Adrenal gland (tissue), 12 donors: Measurements from ENCODE around the gene TUBGCP6. TPM values are rescaled to one million over a fixed set of nuclear protein-coding genes. Genes with fewer than 3 reads are reported as not detected.
A peak's percentile ranks its signal among the peaks of the same experiment; 100 is the strongest.

ENCODE experiments used
- DNase-seq, 7 donors: peaks; one replicate each; pipeline ENCODE4 v3.0.0-alpha.2; 2019 to 2020
- H3K27ac ChIP-seq, 5 donors: fragments of 200-600 bp; sonication (generic) in 4 of 5; 1 replicate in 3 of 5; 2 replicates in 2 of 5; pipeline versions ENCODE4 v1.5.1 to v1.8.0; 2016 to 2020; ENCODE audit warnings: mild to moderate bottlenecking in 1 of 5
- H3K27me3 ChIP-seq: fragments of 200-600 bp; 2 replicates; pipeline ENCODE4 v1.8.0; 2021
- H3K36me3 ChIP-seq, 2 donors: fragments of 200-600 bp; replicated peaks in 1 of 2; 1 replicate in 1 of 2; 2 replicates in 1 of 2; pipeline versions ENCODE4 v1.5.1 to v1.8.0; 2018 to 2022
- H3K4me1 ChIP-seq, 2 donors: fragments of 200-600 bp; replicated peaks in 1 of 2; 1 replicate in 1 of 2; 2 replicates in 1 of 2; pipeline versions ENCODE4 v1.5.1 to v1.8.0; 2018 to 2021
- H3K4me3 ChIP-seq, 4 donors: fragments of 200-600 bp; sonication (generic) in 3 of 4; one replicate each; pipeline ENCODE4 v1.5.1; 2016 to 2018
- H3K9me3 ChIP-seq, 3 donors: fragments of 200-600 bp; sonication (generic) in 1 of 3; replicated peaks in 1 of 3; 1 replicate in 2 of 3; 2 replicates in 1 of 3; pipeline versions ENCODE4 v1.5.1 to v1.8.0; 2016 to 2021
- CTCF ChIP-seq, 6 experiments: fragments of 450-650 bp in 4 of 6; fragments of 200-600 bp in 2 of 6; sonication (generic) in 1 of 6; IDR thresholded peaks; 1 replicate in 5 of 6; 2 replicates in 1 of 6; pipeline versions ENCODE4 v1.5.1 to v1.8.0; 2016 to 2021; ENCODE audit warnings: antibody characterized with exemption in 6 of 6, mild to moderate bottlenecking in 2 of 6, moderate library complexity in 1 of 6
- POLR2A ChIP-seq, 2 donors: fragments of 450-650 bp; IDR thresholded peaks; one replicate each; pipeline ENCODE4 v1.6.1; 2017; ENCODE audit warnings: antibody characterized with exemption in 2 of 2, mild to moderate bottlenecking in 2 of 2, moderate library complexity in 1 of 2
- WGBS, 4 donors: extraction: QIAGEN DNeasy Blood & Tissue Kit in 2 of 4; methylation state at CpG; one replicate each; pipeline versions ENCODE4 v1.1.5 to v1.1.7; 2013 to 2017; 5-methylcytosine and 5-hydroxymethylcytosine counted together
- intact Hi-C, 2 donors: fragments of 100-400 bp; cut with DNase I; formaldehyde crosslinking; loops; one replicate each; pipeline versions ENCODE4 v1.14.1 to v1.15.0; 2022 to 2023
- polyA plus RNA-seq, 3 donors: library from polyadenylated mRNA; stranded (reverse); fragments of 200-250 nt in 2 of 3; fragments of 350-450 nt in 1 of 3; fragmentation: Illumina TruSeq in 1 of 3; extraction: RNeasy Lipid Tissue Mini Kit (QIAGEN cat#74804) in 1 of 3; gene quantifications; one replicate each; pipeline ENCODE4 v1.2.3, GENCODE V29; 2013 to 2014
- total RNA-seq, 9 donors: library from RNA; depleted of rRNA in 4 of 9; stranded (reverse); fragments of >200 nt in 4 of 9; fragments of 120-200 nt in 1 of 9; fragmentation: NEBNext Ultra II Directional in 1 of 9; extraction: Animal tissue kit (Norgen Biotek cat#: 25700) in 1 of 9; gene quantifications; one replicate each; pipeline versions ENCODE4 v1.1.0 to v1.2.4, GENCODE V29; 2013 to 2023
- donor health status: healthy with polysubstance abuse.
- donor health status: Bipolar disorder and iron deficiency.
- donor health status: DM: yes; HTN: yes; CAD: no.
- donor health status: DM: no; HTN: no; CAD: no.
- donor health status: DM: no; HTN: no; CAD: no.
- donor health status: DM: yes; HTN: yes; CAD: no.

Gene TUBGCP6
- total and polyA plus RNA-seq, 12 donors = 8.3 to 171 (median 47.4) TPM

GRCh38 chr22:50197856-50198623 is 46.8 kb downstream of the TUBGCP6 start:
- H3K27ac ChIP-seq = no peak overlapping the region
- no peaks in the 10 kb centered on the region for H3K27me3 ChIP-seq
- H3K4me3 ChIP-seq = no peak overlapping the region
- H3K9me3 ChIP-seq = no peaks in the 10 kb centered on the region
- H3K36me3 ChIP-seq = peaks cover 0 to 21% of the 10 kb centered on the region in 2 donors
- peaks cover 22 to 23% of the 10 kb centered on the region in 2 donors for H3K4me1 ChIP-seq
- intact Hi-C loops = no loop called here
- WGBS, 4 donors = 89 to 94% (median 94%) methylated on average over 16 to 61 of the region's 61 CpGs
- TF ChIP-seq POLR2A (IDR thresholded peaks at IDR 0.05) = no peak
- no peak for TF ChIP-seq CTCF (IDR thresholded peaks at IDR 0.05)
- peak in 1 of 7 donors; percentile 35 for DNase-seq

- TF ChIP-seq CTCF (IDR thresholded peaks at IDR 0.05) = no peak
- no peak for TF ChIP-seq POLR2A (IDR thresholded peaks at IDR 0.05)
- H3K27ac ChIP-seq = no peak overlapping the region
- no peaks in the 10 kb centered on the region for H3K9me3 ChIP-seq
- 86 to 100% (median 90%) methylated on average over 2 to 23 of the region's 23 CpGs for WGBS, 4 donors
- intact Hi-C loops = no loop called here
- peaks cover 18% of the 10 kb centered on the region in 2 donors for H3K4me1 ChIP-seq
- H3K36me3 ChIP-seq = peaks cover 0 to 21% of the 10 kb centered on the region in 2 donors
- no peak overlapping the region for H3K4me3 ChIP-seq
- peak in 1 of 7 donors; percentile 33 for DNase-seq
- H3K27me3 ChIP-seq = no peaks in the 10 kb centered on the region
Observed at GRCh38 chr22:50197000-50197800, 47.6 kb downstream of the TUBGCP6 start.

GRCh38 chr22:50196256-50196655 is 48.6 kb downstream of the TUBGCP6 start:
- 85 to 91% (median 88%) methylated on average over 2 to 18 of the region's 18 CpGs for WGBS, 4 donors
- TF ChIP-seq POLR2A (IDR thresholded peaks at IDR 0.05) (no peak), CTCF (IDR thresholded peaks at IDR 0.05) (no peak)
- Histone ChIP-seq H3K27ac (no peak overlapping the region), H3K36me3 (peaks cover 0 to 21% of the 10 kb centered on the region in 2 donors), H3K27me3 (no peaks in the 10 kb centered on the region), H3K4me1 (peaks cover 9 to 15% of the 10 kb centered on the region in 2 donors), H3K4me3 (no peak overlapping the region), H3K9me3 (no peaks in the 10 kb centered on the region)
- intact Hi-C loops = no loop called here
- DNase-seq = peak in 1 of 7 donors; percentile 31

GRCh38 chr22:50194037-50194805 is 50.6 kb downstream of the TUBGCP6 start:
- 88 to 94% (median 92%) methylated on average over 28 to 44 of the region's 44 CpGs for WGBS, 4 donors
- no peak for TF ChIP-seq POLR2A (IDR thresholded peaks at IDR 0.05)
- no peak for TF ChIP-seq CTCF (IDR thresholded peaks at IDR 0.05)
- Histone ChIP-seq H3K9me3 (no peaks in the 10 kb centered on the region), H3K27me3 (no peaks in the 10 kb centered on the region), H3K27ac (no peak overlapping the region), H3K4me3 (no peak overlapping the region), H3K36me3 (peaks cover 0 to 21% of the 10 kb centered on the region in 2 donors), H3K4me1 (peaks cover 21 to 27% of the 10 kb centered on the region in 2 donors)
- intact Hi-C loops = no loop called here
- DNase-seq = peak in 1 of 7 donors; percentile 34
